Measurements from ENCODE around the gene TAS2R60. TPM values are rescaled to one million over a fixed set of nuclear protein-coding genes. Genes with fewer than 3 reads are reported as not detected.

The TAS2R60 gene
- total RNA-seq, 1 donor = not detected

DNA sequence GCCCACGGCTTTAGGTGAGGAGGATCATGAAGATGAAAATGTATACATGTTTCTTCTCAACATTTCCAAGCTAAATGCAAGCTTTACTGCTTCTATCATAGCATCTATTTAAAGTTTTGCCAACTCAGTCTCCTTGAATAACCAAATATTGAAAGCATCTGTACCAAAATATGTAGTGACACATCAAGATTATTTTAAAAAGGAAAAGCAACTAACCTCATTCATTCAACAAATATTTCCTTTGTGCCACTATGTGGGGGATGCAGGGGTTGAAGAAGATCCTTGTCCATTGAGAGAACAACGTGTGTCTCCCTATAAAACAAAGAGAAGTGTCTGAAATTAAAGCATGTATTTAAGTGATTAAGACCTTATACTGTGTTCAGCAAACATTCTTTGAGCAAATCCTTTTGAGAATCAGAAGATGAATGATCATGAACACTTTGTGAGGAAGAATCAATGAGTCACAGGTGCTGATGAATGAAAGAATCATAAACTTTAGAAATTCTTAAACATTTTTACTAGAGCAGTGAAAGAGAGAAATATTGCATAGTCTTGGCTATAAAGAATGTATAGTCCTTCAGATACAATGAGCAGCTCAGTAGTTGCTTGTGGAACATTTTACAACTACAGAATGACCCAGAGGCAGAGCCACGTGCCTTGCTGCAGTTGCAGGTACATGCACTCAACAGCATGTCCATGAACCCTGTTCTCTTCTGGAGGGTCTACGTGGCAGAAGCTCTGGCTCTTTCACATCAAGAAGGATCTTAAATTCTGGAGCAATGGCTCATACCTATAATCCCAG, 13.9 kb downstream of the TAS2R60 start:
- Histone ChIP-seq H3K36me3 (ENCODE audit: insufficient read depth, low read length) (no peaks in the 10 kb centered on the region), H3K79me2 (ENCODE audit: insufficient read depth, low read length) (no peaks in the 10 kb centered on the region), H2AFZ (ENCODE audit: low read length) (no peak overlapping the region), H3K27me3 (ENCODE audit: insufficient read depth, low read length) (no peaks in the 10 kb centered on the region), H3K4me1 (ENCODE audit: insufficient read depth, low read length) (peaks cover 42% of the 10 kb centered on the region), H3K4me3 (ENCODE audit: insufficient read depth, low read length) (no peak overlapping the region), H3K4me2 (ENCODE audit: insufficient read depth, low read length) (peak overlapping the region; percentile 56), H3K27ac (ENCODE audit: low read depth, low read length) (peak overlapping the region; percentile 88), H4K20me1 (ENCODE audit: insufficient read depth, low read length) (no peaks in the 10 kb centered on the region), H3K9me3 (ENCODE audit: low read depth, low read length) (no peaks in the 10 kb centered on the region)
- TF ChIP-seq, protein P1, sequence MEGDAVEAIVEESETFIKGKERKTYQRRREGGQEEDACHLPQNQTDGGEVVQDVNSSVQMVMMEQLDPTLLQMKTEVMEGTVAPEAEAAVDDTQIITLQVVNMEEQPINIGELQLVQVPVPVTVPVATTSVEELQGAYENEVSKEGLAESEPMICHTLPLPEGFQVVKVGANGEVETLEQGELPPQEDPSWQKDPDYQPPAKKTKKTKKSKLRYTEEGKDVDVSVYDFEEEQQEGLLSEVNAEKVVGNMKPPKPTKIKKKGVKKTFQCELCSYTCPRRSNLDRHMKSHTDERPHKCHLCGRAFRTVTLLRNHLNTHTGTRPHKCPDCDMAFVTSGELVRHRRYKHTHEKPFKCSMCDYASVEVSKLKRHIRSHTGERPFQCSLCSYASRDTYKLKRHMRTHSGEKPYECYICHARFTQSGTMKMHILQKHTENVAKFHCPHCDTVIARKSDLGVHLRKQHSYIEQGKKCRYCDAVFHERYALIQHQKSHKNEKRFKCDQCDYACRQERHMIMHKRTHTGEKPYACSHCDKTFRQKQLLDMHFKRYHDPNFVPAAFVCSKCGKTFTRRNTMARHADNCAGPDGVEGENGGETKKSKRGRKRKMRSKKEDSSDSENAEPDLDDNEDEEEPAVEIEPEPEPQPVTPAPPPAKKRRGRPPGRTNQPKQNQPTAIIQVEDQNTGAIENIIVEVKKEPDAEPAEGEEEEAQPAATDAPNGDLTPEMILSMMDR (IDR thresholded peaks at IDR 0.05; ENCODE audit: extremely low read depth, low read depth, low read length) = no peak
- DNase-seq (ENCODE audit: insufficient read length, low spot score, missing footprints) = peak; percentile 44

DNA sequence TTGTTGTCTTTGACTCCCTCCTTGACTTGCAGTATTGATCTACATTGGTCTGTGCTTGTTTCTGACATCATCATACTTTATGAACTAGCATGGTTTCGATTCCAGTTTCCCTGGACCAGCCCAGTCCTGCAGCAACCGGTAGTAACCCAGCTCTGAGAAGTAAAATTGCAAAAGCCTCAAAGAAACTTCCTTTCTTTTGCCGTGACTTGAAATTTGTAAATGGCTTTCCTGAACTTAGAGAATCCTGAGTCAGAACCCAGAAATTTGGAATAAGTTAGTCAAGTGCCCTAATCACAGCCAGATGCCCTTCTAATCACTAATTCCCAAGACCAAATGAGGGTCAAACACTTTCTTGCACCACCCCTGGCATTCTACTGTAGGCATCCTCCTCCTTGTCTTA, 15.0 kb downstream of the TAS2R60 start:
- TF ChIP-seq, protein P1 (IDR thresholded peaks at IDR 0.05; ENCODE audit: extremely low read depth, low read depth, low read length) = no peak

DNA sequence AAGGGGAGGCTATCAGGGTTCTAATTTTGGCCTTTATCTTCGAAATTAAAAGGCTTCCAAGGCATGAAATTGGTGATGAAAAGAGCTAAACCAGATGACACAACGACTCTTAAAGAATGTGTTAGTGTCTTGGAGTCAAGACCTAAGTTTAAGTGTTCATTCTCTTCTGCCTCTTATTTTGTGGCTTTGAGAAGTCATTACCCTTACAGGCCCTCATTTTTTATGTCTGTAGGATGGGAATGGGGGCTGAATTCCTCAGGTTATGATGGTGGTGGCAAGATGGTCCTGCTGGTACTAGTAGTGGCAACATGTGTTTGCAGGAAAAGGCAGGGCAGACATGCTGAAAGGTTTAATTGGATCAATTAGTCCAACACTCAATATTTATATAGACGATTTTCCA, 15.4 kb downstream of the TAS2R60 start:
- Histone ChIP-seq H3K9me3 (ENCODE audit: low read depth, low read length) (no peaks in the 10 kb centered on the region), H4K20me1 (ENCODE audit: insufficient read depth, low read length) (no peaks in the 10 kb centered on the region), H3K27me3 (ENCODE audit: insufficient read depth, low read length) (no peaks in the 10 kb centered on the region), H3K36me3 (ENCODE audit: insufficient read depth, low read length) (no peaks in the 10 kb centered on the region), H3K4me2 (ENCODE audit: insufficient read depth, low read length) (peak overlapping the region; percentile 56), H3K79me2 (ENCODE audit: insufficient read depth, low read length) (no peaks in the 10 kb centered on the region), H3K27ac (ENCODE audit: low read depth, low read length) (peak overlapping the region; percentile 88), H3K4me1 (ENCODE audit: insufficient read depth, low read length) (peaks cover 38% of the 10 kb centered on the region), H3K4me3 (ENCODE audit: insufficient read depth, low read length) (no peak overlapping the region), H2AFZ (ENCODE audit: low read length) (peak overlapping the region; percentile 38)
- TF ChIP-seq, protein P1 (IDR thresholded peaks at IDR 0.05; ENCODE audit: extremely low read depth, low read depth, low read length) = no peak
- no peak for DNase-seq (ENCODE audit: insufficient read length, low spot score, missing footprints)

More for the DNA sequence above, 15.0 kb downstream of the TAS2R60 start:
- peak; percentile 15 for DNase-seq (ENCODE audit: insufficient read length, low spot score, missing footprints)
- H3K4me3 ChIP-seq (ENCODE audit: insufficient read depth, low read length) = no peak overlapping the region
- peak overlapping the region; percentile 38 for H2AFZ ChIP-seq (ENCODE audit: low read length)
- H3K36me3 ChIP-seq (ENCODE audit: insufficient read depth, low read length) = no peaks in the 10 kb centered on the region
- H3K9me3 ChIP-seq (ENCODE audit: low read depth, low read length) = no peaks in the 10 kb centered on the region
- no peaks in the 10 kb centered on the region for H3K79me2 ChIP-seq (ENCODE audit: insufficient read depth, low read length)
- H3K27me3 ChIP-seq (ENCODE audit: insufficient read depth, low read length) = no peaks in the 10 kb centered on the region
- H4K20me1 ChIP-seq (ENCODE audit: insufficient read depth, low read length) = no peaks in the 10 kb centered on the region
- peaks cover 38% of the 10 kb centered on the region for H3K4me1 ChIP-seq (ENCODE audit: insufficient read depth, low read length)
- H3K4me2 ChIP-seq (ENCODE audit: insufficient read depth, low read length) = peak overlapping the region; percentile 56
- peak overlapping the region; percentile 88 for H3K27ac ChIP-seq (ENCODE audit: low read depth, low read length)

DNA sequence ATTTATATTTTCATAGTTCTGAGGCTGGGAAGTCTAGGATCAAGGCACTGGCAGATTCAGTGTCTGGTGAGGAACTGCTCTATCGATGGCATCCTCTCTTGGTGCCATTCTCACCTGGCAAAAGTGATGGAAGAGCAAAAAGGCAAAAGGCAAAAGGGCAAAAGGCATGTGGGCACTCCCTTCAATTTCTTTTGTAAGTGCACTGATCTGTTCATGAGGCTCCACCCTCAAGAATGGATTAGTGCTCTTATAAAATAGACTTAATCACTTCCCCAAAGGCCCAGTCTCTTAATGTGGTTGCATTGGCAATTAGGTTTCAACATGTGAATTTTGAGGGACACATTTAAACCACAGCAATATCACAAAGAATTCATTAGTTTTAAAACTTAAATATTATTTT, 16.1 kb downstream of the TAS2R60 start:
- TF ChIP-seq, protein P1 (IDR thresholded peaks at IDR 0.05; ENCODE audit: extremely low read depth, low read depth, low read length) = no peak
- Histone ChIP-seq H3K4me2 (ENCODE audit: insufficient read depth, low read length) (no peak overlapping the region), H3K4me3 (ENCODE audit: insufficient read depth, low read length) (no peak overlapping the region), H3K9me3 (ENCODE audit: low read depth, low read length) (no peaks in the 10 kb centered on the region), H2AFZ (ENCODE audit: low read length) (no peak overlapping the region), H3K79me2 (ENCODE audit: insufficient read depth, low read length) (no peaks in the 10 kb centered on the region), H4K20me1 (ENCODE audit: insufficient read depth, low read length) (no peaks in the 10 kb centered on the region), H3K27ac (ENCODE audit: low read depth, low read length) (peak overlapping the region; percentile 88), H3K4me1 (ENCODE audit: insufficient read depth, low read length) (peaks cover 38% of the 10 kb centered on the region), H3K27me3 (ENCODE audit: insufficient read depth, low read length) (no peaks in the 10 kb centered on the region), H3K36me3 (ENCODE audit: insufficient read depth, low read length) (no peaks in the 10 kb centered on the region)
- no peak for DNase-seq (ENCODE audit: insufficient read length, low spot score, missing footprints)
